ENCODE measurements around the gene SLC35F4. TPM values are rescaled to one million over a fixed set of nuclear protein-coding genes. Genes with fewer than 3 reads are reported as not detected.

SLC35F4 gene
- total RNA-seq, 1 experiment from 2014 or later = not detected

GRCh38 chr14:57732463-57733285 lies 133.2 kb downstream of the SLC35F4 start:
- Histone ChIP-seq H3F3A (ENCODE audit: low read length, unreplicated experiment) (no peaks in the 10 kb centered on the region), H4K20me1 (ENCODE audit: low read length) (no peaks in the 10 kb centered on the region), H2AFZ (ENCODE audit: low read length) (no peak overlapping the region), H3K36me3 (ENCODE audit: low read depth, low read length) (no peaks in the 10 kb centered on the region), H3K27me3 (ENCODE audit: low read length) (peaks cover 65% of the 10 kb centered on the region), H3K4me1 (ENCODE audit: insufficient read depth, low read length) (no peaks in the 10 kb centered on the region), H3K9ac (ENCODE audit: low read length) (no peak overlapping the region), H3K9me2 (replicated peaks; ENCODE audit: low read length) (no peaks in the 10 kb centered on the region), H3K4me3 (ENCODE audit: low read length) (no peak overlapping the region), H3K9me3 (ENCODE audit: low read length) (no peaks in the 10 kb centered on the region), H3K79me2 (ENCODE audit: low read length) (no peaks in the 10 kb centered on the region), H3K27ac (ENCODE audit: low read length) (no peak overlapping the region), H3K4me2 (ENCODE audit: low read length) (no peak overlapping the region)
- DNase-seq = peak; percentile 53
- ChIA-PET CTCF (no interaction called here), POLR2A (ENCODE audit: unreplicated experiment) (no interaction called here)
- TF ChIP-seq CTCF (conservative IDR thresholded peaks at IDR 0.05; ENCODE audit: low read depth, low read length) (no peak), EZH2phosphoT487 (IDR thresholded peaks at IDR 0.05; ENCODE audit: borderline replicate concordance, low read length) (no peak), EZH2 (IDR thresholded peaks at IDR 0.05; ENCODE audit: low read length, unreplicated experiment) (no peak)
- no peak for ATAC-seq
- intact Hi-C loops (cut with micrococcal nuclease) = no loop called here
- BruUV-seq (replicated peaks) = no TSS peak

- ATAC-seq = no peak
- Histone ChIP-seq H3K9ac (ENCODE audit: low read length) (no peak overlapping the region), H3K4me2 (ENCODE audit: low read length) (no peak overlapping the region), H3K9me2 (replicated peaks; ENCODE audit: low read length) (no peaks in the 10 kb centered on the region), H4K20me1 (ENCODE audit: low read length) (no peaks in the 10 kb centered on the region), H3K4me1 (ENCODE audit: insufficient read depth, low read length) (peaks cover 12% of the 10 kb centered on the region), H3F3A (ENCODE audit: low read length, unreplicated experiment) (no peaks in the 10 kb centered on the region), H3K4me3 (ENCODE audit: low read length) (no peak overlapping the region), H3K79me2 (ENCODE audit: low read length) (no peaks in the 10 kb centered on the region), H3K9me3 (ENCODE audit: low read length) (no peaks in the 10 kb centered on the region), H3K36me3 (ENCODE audit: low read depth, low read length) (no peaks in the 10 kb centered on the region), H3K27ac (ENCODE audit: low read length) (no peak overlapping the region), H3K27me3 (ENCODE audit: low read length) (peaks cover 42% of the 10 kb centered on the region), H2AFZ (ENCODE audit: low read length) (no peak overlapping the region)
- ChIA-PET CTCF (no interaction called here), POLR2A (ENCODE audit: unreplicated experiment) (no interaction called here)
- intact Hi-C loops (cut with micrococcal nuclease) = no loop called here
- TF ChIP-seq EZH2 (IDR thresholded peaks at IDR 0.05; ENCODE audit: low read length, unreplicated experiment) (no peak), CTCF (conservative IDR thresholded peaks at IDR 0.05; ENCODE audit: low read depth, low read length) (no peak), EZH2phosphoT487 (IDR thresholded peaks at IDR 0.05; ENCODE audit: borderline replicate concordance, low read length) (no peak)
- BruUV-seq (replicated peaks) = no TSS peak
- DNase-seq = no peak
Measured at GRCh38 chr14:57729208-57730187, 136.4 kb downstream of the SLC35F4 start.
